ACC112 (cell line): ENCODE measurements around the gene KRTAP4-7.
"Not testable (repeated sequence)": the region's sequence is repeated elsewhere in the genome, so short reads cannot be mapped to it uniquely, and the experiment has no call there.

Experiments
- H2AFZ ChIP-seq: fragments of 200-600 bp; sonication (generic); one replicate; pipeline ENCODE4 v1.6.0; 2017; ENCODE audit warnings: antibody characterized with exemption, low read length; ENCODE audit not compliant: unreplicated experiment
- H3K27ac ChIP-seq: fragments of 200-600 bp; sonication (generic); 2 replicates; pipeline ENCODE4 v1.5.1; 2014; ENCODE audit warnings: low read depth, mild to moderate bottlenecking, antibody characterized with exemption, low read length, moderate library complexity
- H3K27me3 ChIP-seq: fragments of 200-600 bp; sonication (generic); 2 replicates; pipeline ENCODE4 v1.6.1; 2014; ENCODE audit warnings: mild to moderate bottlenecking, antibody characterized with exemption, low read length, moderate library complexity, mixed read lengths; ENCODE audit not compliant: insufficient read depth
- H3K36me3 ChIP-seq: fragments of 200-600 bp; sonication (generic); 2 replicates; pipeline ENCODE4 v1.6.1; 2016; ENCODE audit warnings: mild to moderate bottlenecking, antibody characterized with exemption, low read length, moderate library complexity, mixed read lengths; ENCODE audit not compliant: insufficient read depth
- H3K4me1 ChIP-seq: fragments of 200-600 bp; sonication (generic); one replicate; pipeline ENCODE4 v1.6.1; 2016; ENCODE audit warnings: low read length, mixed read lengths; ENCODE audit not compliant: insufficient read depth, unreplicated experiment, control insufficient read depth
- H3K4me3 ChIP-seq: fragments of 200-600 bp; sonication (generic); 2 replicates; pipeline ENCODE4 v1.5.1; 2014; ENCODE audit warnings: mild to moderate bottlenecking, low read depth, low read length
- H3K79me2 ChIP-seq: fragments of 200-600 bp; sonication (generic); one replicate; pipeline ENCODE4 v1.6.0; 2016; ENCODE audit warnings: low read length; ENCODE audit not compliant: control insufficient read depth, unreplicated experiment, insufficient read depth

KRTAP4-7 gene

DNA sequence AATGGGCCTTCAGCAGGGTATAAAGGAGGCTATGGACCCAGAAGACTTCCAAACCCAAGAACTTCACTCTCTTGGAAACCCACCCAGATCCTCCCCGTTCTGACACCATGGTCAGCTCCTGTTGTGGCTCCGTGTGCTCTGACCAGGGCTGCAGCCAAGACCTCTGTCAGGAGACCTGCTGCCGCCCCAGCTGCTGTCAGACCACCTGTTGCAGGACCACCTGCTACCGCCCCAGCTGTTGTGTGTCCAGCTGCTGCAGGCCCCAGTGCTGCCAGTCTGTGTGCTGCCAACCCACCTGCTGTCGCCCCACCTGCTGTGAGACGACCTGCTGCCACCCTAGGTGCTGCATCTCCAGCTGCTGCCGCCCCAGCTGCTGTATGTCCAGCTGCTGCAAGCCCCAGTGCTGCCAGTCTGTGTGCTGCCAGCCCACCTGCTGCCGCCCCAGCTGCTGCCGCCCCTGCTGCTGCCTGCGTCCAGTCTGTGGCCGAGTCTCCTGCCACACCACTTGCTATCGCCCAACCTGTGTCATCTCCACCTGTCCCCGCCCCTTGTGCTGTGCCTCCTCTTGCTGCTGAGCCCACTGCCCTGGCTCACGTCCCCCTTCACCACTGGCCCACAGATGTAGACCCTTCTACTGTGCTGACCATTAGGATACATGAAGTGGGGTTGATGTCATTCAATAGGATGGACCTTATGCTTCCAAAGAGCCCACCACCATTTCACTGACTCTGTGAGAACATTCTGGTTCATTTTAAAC is at the start of gene KRTAP4-7:
TSS of gene KRTAP4-7 (plus strand) at position 51 of the 757 bp plus-strand sequence. CDS start at position 108, 57 bp downstream.
- H3K4me3 ChIP-seq, H3K27me3 ChIP-seq, H3K79me2 ChIP-seq, H2AFZ ChIP-seq, H3K36me3 ChIP-seq: not testable (repeated sequence)
- H3K27ac ChIP-seq, result peak within 1 kb of the TSS; percentile 43
- H3K4me1 ChIP-seq, result peaks cover 13% of the 10 kb centered on the region

- not testable (repeated sequence) for H3K27ac ChIP-seq, H3K36me3 ChIP-seq, H3K4me3 ChIP-seq, H3K27me3 ChIP-seq, H2AFZ ChIP-seq, H3K4me1 ChIP-seq, H3K79me2 ChIP-seq
Measured at GRCh38 chr17:41034346-41034935, 49.5 kb upstream of the KRTAP4-7 start, which contains the start of gene KRTAP1-3. TSS of gene KRTAP1-3 (minus strand) at chr17:41034874. CDS start at chr17:41034821, 53 bp downstream.

DNA sequence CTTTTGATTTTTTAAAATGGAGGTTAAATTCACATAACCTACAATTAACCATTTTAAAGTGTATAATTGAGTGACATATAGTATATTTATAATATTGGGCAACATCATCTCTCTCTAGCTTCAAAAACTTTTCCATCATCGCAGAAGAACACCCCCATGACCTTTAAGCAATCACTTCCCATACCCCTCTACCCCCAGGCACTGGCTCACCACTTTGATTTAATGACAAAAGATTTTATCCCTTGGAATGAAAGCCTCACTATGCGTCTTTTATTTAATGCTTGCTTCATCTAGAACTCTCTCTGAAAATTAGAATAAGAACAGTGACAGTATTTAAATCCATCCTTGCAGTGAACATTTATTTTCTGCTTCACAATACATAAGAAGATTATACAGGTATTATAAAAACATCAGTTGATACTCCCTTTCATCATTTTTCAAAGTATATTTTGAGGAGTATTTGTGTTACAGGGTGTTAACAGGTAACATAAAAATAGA is 46.0 kb upstream of the KRTAP4-7 start:
- Histone ChIP-seq H3K36me3 (no peaks in the 10 kb centered on the region), H3K79me2 (no peaks in the 10 kb centered on the region), H3K27me3 (no peaks in the 10 kb centered on the region), H3K4me1 (no peaks in the 10 kb centered on the region), H3K4me3 (no peak overlapping the region), H3K27ac (no peak overlapping the region), H2AFZ (no peak overlapping the region)

- H3K27me3 ChIP-seq, H3K4me3 ChIP-seq, H2AFZ ChIP-seq, H3K36me3 ChIP-seq, H3K4me1 ChIP-seq, H3K79me2 ChIP-seq, H3K27ac ChIP-seq: not testable (repeated sequence)
Measured at GRCh38 chr17:41040783-41041571, 43.0 kb upstream of the KRTAP4-7 start, which contains the start of gene KRTAP1-1. TSS of gene KRTAP1-1 (minus strand) at chr17:41041450. CDS start at chr17:41041397, 53 bp downstream.

DNA sequence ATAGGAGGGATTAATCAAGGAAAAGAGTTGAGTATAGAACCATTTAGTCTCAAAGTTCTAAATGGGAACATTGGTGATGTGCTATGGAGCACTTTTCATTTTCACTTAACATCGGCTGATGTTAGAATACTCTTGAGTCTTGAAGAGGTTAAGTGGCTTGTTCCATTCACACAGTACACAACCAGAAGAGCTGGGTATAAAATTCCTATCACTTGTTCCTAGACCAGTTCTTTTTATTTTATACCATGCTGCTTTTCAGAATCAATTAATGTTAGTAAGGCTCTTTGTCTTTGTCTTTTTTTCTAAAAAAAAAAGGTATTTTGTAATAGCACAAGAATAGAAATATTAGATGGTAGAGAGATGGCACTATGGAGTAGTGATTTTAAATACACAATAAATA is 41.0 kb upstream of the KRTAP4-7 start:
- Histone ChIP-seq H3K27me3 (no peaks in the 10 kb centered on the region), H3K4me1 (no peaks in the 10 kb centered on the region), H3K27ac (no peak overlapping the region), H2AFZ (no peak overlapping the region), H3K79me2 (no peaks in the 10 kb centered on the region), H3K36me3 (0 out of 2 replicates have a peak, but pooled peaks cover 3% of the 10 kb centered on the region), H3K4me3 (no peak overlapping the region)

GRCh38 chr17:41046735-41047465 is 37.0 kb upstream of the KRTAP4-7 start, which contains the start of gene KRTAP2-1:
TSS of gene KRTAP2-1 (minus strand) at chr17:41047316. CDS start at chr17:41047267, 49 bp downstream.
- not testable (repeated sequence) for H3K4me3 ChIP-seq, H2AFZ ChIP-seq, H3K27me3 ChIP-seq, H3K36me3 ChIP-seq, H3K79me2 ChIP-seq
- Histone ChIP-seq H3K4me1 (peaks cover 13% of the 10 kb centered on the region), H3K27ac (peak within 1 kb of the TSS; percentile 87)

DNA sequence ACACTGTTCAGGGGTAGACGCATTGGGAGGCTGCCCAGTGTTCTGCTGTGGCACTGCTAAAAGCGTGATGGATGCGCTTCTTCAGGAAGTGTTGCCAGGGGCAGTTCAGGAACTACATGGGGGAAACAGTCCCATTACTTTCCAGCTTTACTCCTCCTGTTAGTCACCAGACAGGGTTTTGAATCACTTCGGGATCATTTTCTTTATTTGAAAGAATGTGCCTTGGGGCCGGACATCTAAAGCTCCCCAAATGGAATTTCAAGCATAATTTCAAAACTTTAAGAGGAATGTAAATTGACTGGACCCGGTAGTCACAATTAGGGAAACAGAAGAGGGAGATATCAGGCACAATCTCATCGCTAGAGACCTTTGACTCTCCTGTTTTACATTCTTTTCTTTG is 35.5 kb upstream of the KRTAP4-7 start:
- Histone ChIP-seq H3K27me3 (no peaks in the 10 kb centered on the region), H3K27ac (peak overlapping the region; percentile 87), H3K4me1 (peaks cover 13% of the 10 kb centered on the region), H3K36me3 (0 out of 2 replicates have a peak, but pooled peaks cover 4% of the 10 kb centered on the region), H2AFZ (peak overlapping the region; percentile 26), H3K4me3 (peak overlapping the region; percentile 35), H3K79me2 (no peaks in the 10 kb centered on the region)

GRCh38 chr17:41049110-41049509 is 34.8 kb upstream of the KRTAP4-7 start:
- H3K27me3 ChIP-seq, result no peaks in the 10 kb centered on the region
- H3K4me1 ChIP-seq, result peaks cover 13% of the 10 kb centered on the region
- H3K27ac ChIP-seq, result peak overlapping the region; percentile 87
- no peaks in the 10 kb centered on the region for H3K79me2 ChIP-seq
- H2AFZ ChIP-seq, result peak overlapping the region; percentile 26
- peak overlapping the region; percentile 35; the same call in 1 of the 2 replicates for H3K4me3 ChIP-seq
- 0 out of 2 replicates have a peak, but pooled peaks cover 4% of the 10 kb centered on the region for H3K36me3 ChIP-seq

- H3K4me3 ChIP-seq, result no peak overlapping the region
- no peaks in the 10 kb centered on the region for H3K79me2 ChIP-seq
- H3K27me3 ChIP-seq, result no peaks in the 10 kb centered on the region
- peaks cover 13% of the 10 kb centered on the region for H3K4me1 ChIP-seq
- no peak overlapping the region for H3K27ac ChIP-seq
- 0 out of 2 replicates have a peak, but pooled peaks cover 4% of the 10 kb centered on the region for H3K36me3 ChIP-seq
- H2AFZ ChIP-seq, result no peak overlapping the region
Measured at GRCh38 chr17:41052566-41052965, 31.4 kb upstream of the KRTAP4-7 start.

- H3K27me3 ChIP-seq, result no peaks in the 10 kb centered on the region
- no peaks in the 10 kb centered on the region for H3K79me2 ChIP-seq
- H3K4me3 ChIP-seq, result no peak overlapping the region
- no peak overlapping the region for H3K27ac ChIP-seq
- H2AFZ ChIP-seq, result no peak overlapping the region
- H3K4me1 ChIP-seq, result peaks cover 10% of the 10 kb centered on the region
- H3K36me3 ChIP-seq, result 0 out of 2 replicates have a peak, but pooled peaks cover 4% of the 10 kb centered on the region
Measured at GRCh38 chr17:41054025-41054424, 29.9 kb upstream of the KRTAP4-7 start.
